GM10847 (cell line): ENCODE results near the gene ZCCHC10.

Experiments
- POLR2A ChIP-seq: IDR thresholded peaks from 2 replicates; pipeline ENCODE4 v1.6.1; 2011; ENCODE audit not compliant: insufficient read length; ENCODE audit errors: extremely low read depth

The ZCCHC10 gene

GRCh38 chr5:133006653-133007052, 19.7 kb downstream of the ZCCHC10 start:
- TF ChIP-seq POLR2A: no peak

- no peak for TF ChIP-seq POLR2A
Measured at GRCh38 chr5:132999246-132999645, 27.1 kb downstream of the ZCCHC10 start.

GRCh38 chr5:132998556-132998955, 27.8 kb downstream of the ZCCHC10 start:
- TF ChIP-seq POLR2A: no peak

DNA sequence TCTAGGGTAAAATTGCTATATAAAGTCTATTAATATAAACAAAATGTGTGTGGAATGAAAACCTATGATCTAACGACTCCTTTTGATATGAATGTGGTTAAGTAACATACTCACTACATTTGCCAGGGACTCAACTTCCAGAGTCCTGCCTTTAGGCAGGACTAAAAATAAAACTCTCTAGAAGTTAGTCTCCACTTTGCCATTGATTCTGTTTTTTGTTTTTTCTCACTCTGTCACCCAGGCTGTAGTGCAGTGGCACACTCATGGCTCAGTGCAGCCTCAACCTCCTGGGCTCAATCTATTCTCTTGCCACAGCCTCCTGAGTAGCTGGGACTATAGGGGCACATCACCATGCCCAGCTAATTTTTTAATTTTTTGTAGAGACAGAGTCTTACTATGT, 30.0 kb downstream of the ZCCHC10 start:
- no peak for TF ChIP-seq POLR2A

GRCh38 chr5:132987531-132988408, 38.6 kb downstream of the ZCCHC10 start:
- no peak for TF ChIP-seq POLR2A

DNA sequence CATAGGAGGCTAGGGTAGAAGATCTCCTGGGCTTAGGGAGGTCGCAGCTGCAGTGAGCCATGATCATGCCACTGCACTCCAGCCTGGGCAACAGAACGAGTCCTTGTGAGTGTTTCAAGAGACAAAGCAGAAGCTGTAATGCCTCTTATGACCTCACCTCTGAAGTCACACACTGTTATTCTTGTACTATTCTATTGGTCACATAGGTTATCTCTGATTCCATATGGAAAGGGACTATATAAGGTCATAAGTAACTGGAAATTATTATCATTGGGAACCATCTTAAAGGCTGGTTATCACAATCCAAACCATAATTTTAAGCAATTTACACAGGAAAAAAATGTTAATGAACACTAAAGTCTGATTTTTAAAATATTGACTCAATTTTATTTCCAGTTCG, 45.1 kb downstream of the ZCCHC10 start:
- TF ChIP-seq POLR2A: no peak

DNA sequence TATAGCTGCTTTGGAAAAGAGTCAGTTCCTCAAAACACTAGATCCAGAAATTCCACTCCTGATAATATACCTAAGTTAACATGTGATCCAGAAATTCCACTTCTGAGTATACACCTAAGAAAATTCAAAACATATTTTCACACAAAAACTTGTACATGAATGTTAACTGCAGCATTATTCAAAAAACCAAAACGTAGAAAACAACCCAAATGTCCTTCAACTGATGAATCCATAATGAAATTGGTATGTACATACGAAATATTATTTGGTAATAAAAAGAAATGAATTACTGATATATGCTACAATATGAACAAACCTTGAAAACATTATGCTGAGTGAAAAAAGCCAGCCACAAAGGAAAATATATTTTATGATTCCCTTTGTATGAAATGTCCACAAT, 46.4 kb downstream of the ZCCHC10 start:
- TF ChIP-seq POLR2A: no peak

DNA sequence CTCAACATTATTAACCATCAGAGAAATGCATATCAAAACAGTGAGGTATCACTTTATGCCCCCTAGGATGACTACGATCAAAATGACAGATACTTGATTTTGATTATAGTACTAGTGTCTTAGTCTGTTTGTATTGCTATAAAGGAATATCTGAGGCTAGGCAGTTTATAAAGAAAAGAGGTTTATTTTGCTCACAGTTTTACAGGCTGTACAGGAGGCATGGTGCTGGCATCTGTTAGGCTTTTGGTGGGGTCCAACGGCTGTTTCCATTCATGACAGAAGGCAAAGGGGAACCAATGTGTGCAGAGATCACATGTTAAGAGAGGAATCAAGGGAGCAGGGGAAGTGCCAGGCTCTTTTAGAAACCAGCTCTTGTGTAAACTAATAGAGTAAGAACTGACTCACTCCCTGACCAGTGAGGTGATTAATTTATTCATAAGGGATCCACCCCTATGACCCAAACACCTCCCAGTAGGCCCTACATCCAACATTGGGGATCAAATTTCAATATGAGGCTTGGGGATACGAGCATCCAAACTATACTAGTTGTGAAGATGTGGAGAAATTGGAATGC, 46.9 kb downstream of the ZCCHC10 start:
- no peak for TF ChIP-seq POLR2A

- no peak for TF ChIP-seq POLR2A
Measured at GRCh38 chr5:132976852-132977251, 49.5 kb downstream of the ZCCHC10 start.

GRCh38 chr5:132971483-132972435, 54.6 kb downstream of the ZCCHC10 start:
- TF ChIP-seq POLR2A: no peak

DNA sequence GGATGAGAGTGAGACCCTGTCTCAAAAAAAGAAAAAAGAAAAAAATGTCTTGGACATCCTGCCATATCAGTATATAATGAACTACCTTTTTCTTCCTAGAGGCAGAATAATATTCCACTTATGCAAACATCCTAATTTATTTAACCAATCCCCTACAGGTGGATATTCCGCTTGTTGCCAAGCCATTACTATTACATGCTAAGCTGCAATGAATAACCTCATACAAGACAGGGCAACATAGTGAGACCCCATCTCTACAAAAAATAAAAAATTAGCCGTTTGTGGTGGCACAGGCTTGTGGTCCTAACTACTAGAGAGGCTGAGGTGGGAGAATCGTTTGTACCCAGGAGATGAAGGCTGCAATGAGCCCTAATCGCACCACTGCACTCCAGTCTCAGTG, 61.2 kb downstream of the ZCCHC10 start:
- no peak for TF ChIP-seq POLR2A

GRCh38 chr5:132963171-132964104, 62.9 kb downstream of the ZCCHC10 start, which contains the start of gene AFF4:
Gene AFF4 (minus strand): TSS chr5:132963634. CDS start chr5:132937189, 26,445 bp downstream.
- TF ChIP-seq POLR2A: peak; percentile 81

- TF ChIP-seq POLR2A: no peak
Measured at GRCh38 chr5:132962429-132963021, 63.8 kb downstream of the ZCCHC10 start.

DNA sequence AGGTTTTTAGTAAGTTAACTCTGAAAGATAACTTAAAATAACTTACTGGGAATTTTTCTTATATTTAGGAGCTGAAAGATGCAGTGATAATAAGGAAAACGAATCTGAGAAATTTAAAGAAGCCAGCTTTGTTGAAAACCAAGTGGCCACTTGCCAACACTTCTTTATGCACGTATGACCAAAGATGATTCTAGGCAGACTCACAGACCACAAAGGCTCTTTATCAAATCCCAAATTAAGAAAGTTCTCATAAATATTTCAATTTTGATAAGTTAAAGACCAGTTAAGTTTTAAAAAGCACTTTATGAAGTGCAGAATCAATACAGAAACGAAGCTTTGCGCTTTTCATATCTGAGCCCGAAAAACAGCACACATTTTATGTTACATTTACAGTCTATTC, 64.5 kb downstream of the ZCCHC10 start:
- no peak for TF ChIP-seq POLR2A

DNA sequence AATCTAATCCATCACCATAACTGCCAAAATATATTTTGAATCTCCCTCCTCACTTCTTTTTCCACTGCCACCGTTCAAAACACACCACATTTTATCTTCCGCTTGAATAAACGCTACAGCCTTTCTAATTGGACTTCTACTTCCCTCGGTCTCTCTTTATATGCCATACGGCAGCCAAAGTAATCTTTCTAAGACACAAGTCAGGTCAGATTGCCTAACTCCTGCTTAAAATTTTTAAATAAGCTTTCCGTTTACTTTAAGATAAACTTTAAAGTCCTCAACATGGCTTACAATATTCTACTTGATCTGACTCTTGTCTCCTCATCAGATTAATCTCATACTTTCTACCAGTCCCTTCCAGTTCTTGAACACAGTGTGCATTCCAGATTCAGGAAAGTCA, 72.6 kb downstream of the ZCCHC10 start:
- TF ChIP-seq POLR2A: no peak

DNA sequence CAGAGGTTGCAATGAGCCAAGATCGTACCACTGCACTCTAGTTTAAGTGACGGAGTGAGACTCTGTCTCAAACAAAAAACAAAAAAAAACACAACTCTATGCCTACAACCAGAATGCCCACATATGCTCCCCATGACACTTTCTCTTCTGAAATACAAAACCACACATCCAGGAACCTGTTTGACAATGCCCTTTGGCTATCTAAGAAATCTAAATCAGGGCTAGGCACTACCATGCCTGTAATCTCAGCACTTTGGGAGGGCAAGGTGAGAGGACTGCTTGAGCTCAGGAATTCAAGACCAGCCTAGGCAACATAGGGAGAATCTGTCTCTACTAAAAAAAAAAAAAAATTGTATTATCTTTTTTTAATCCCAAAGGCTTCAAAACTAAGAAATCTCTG, 73.5 kb downstream of the ZCCHC10 start:
- no peak for TF ChIP-seq POLR2A
